ENCODE measurements around the gene ARHGAP22.

- TF ChIP-seq GATA3 (IDR thresholded peaks at IDR 0.05; ENCODE audit: low read depth, low read length), result no peak
- no peak for TF ChIP-seq GATA2 (IDR thresholded peaks at IDR 0.05; ENCODE audit: low read depth, low read length)
Measured at GRCh38 chr10:48451969-48452878, 152.6 kb downstream of the ARHGAP22 start.
